CD4-positive, alpha-beta memory T cell (primary cell): ENCODE measurements around the gene STK11IP. TPM values are rescaled to one million over a fixed set of nuclear protein-coding genes. Genes with fewer than 3 reads are reported as not detected.

Source experiments
- CTCF ChIA-PET: fragments of 350-600 bp; sonication (Branson Sonifier 250); formaldehyde crosslinking; loops from one replicate; lab custom pipeline; 2021; ENCODE audit warnings: inconsistent platforms; ENCODE audit not compliant: partially characterized antibody; lab: Charles Lee
- POLR2A ChIA-PET: fragments of 350-600 bp; sonication (Branson Sonifier 250); formaldehyde crosslinking; loops from one replicate; lab custom pipeline; 2021; ENCODE audit not compliant: partially characterized antibody; lab: Charles Lee
- DNase-seq, 5 donors: peaks; one replicate each; pipeline versions ENCODE4 v3.0.0 to v3.0.0-alpha.2; 2020 to 2022; ENCODE audit warnings: mixed read lengths in 1 of 5
- H3K27ac ChIP-seq: one replicate; pipeline ENCODE4 v1.7.0; 2013; ENCODE audit warnings: low read depth, low read length
- H3K27me3 ChIP-seq: 2 replicates; pipeline ENCODE4 v1.7.0; 2013; ENCODE audit warnings: mild to moderate bottlenecking, low read length, moderate library complexity; ENCODE audit not compliant: insufficient read depth
- H3K36me3 ChIP-seq: 2 replicates; pipeline ENCODE4 v1.7.0; 2013; ENCODE audit warnings: mild to moderate bottlenecking, low read length, moderate library complexity; ENCODE audit not compliant: insufficient read depth
- H3K4me1 ChIP-seq: 2 replicates; pipeline ENCODE4 v1.7.0; 2013; ENCODE audit warnings: mild to moderate bottlenecking, low read length, moderate library complexity; ENCODE audit not compliant: insufficient read depth
- H3K4me3 ChIP-seq, 2 donors: one replicate each; pipeline ENCODE4 v1.7.0; 2013; ENCODE audit warnings: low read length in 2 of 2, mild to moderate bottlenecking in 1 of 2
- H3K9me3 ChIP-seq, 2 donors: one replicate each; pipeline ENCODE4 v1.7.0; 2013; ENCODE audit warnings: low read length in 2 of 2, control low read depth in 1 of 2; ENCODE audit not compliant: control insufficient read depth in 1 of 2
- H3K27ac Mint-ChIP-seq, 7 donors: one replicate each; pipeline ENCODE4 v1.8.0; 2020 to 2021; ENCODE audit warnings: mixed read lengths in 7 of 7, mild to moderate bottlenecking in 6 of 7, inconsistent platforms in 3 of 7, moderate library complexity in 3 of 7
- H3K27me3 Mint-ChIP-seq, 2 donors: one replicate each; pipeline ENCODE4 v1.8.0; 2020 to 2021; ENCODE audit warnings: mixed read lengths in 2 of 2
- H3K36me3 Mint-ChIP-seq, 2 donors: one replicate each; pipeline ENCODE4 v1.8.0; 2020 to 2021; ENCODE audit warnings: mixed read lengths in 2 of 2, inconsistent platforms in 1 of 2, mild to moderate bottlenecking in 1 of 2
- H3K4me1 Mint-ChIP-seq, 4 donors: one replicate each; pipeline ENCODE4 v1.8.0; 2020 to 2021; ENCODE audit warnings: mixed read lengths in 4 of 4, mild to moderate bottlenecking in 1 of 4
- H3K4me3 Mint-ChIP-seq, 8 donors: one replicate each; pipeline ENCODE4 v1.8.0; 2020 to 2021; ENCODE audit warnings: mixed read lengths in 8 of 8, mild to moderate bottlenecking in 7 of 8, moderate library complexity in 6 of 8, inconsistent platforms in 3 of 8
- H3K9me3 Mint-ChIP-seq, 8 donors: one replicate each; pipeline ENCODE4 v1.8.0; 2020 to 2021; ENCODE audit warnings: mixed read lengths in 8 of 8, mild to moderate bottlenecking in 5 of 8, inconsistent platforms in 3 of 8, moderate library complexity in 1 of 8
- intact Hi-C: fragments of 100-400 bp; cut with micrococcal nuclease; formaldehyde crosslinking; loops from one replicate; pipeline ENCODE4 v1.15.1; 2023
- polyA plus RNA-seq, 2 donors: library from polyadenylated mRNA; unstranded; fragments of 300-500 nt; fragmentation: Illumina TruSeq; gene quantifications; one replicate each; pipeline ENCODE4 v1.2.3, GENCODE V29; 2021
- total RNA-seq, 2 experiments: library from RNA; stranded (reverse); gene quantifications; one replicate each; pipeline ENCODE4 v1.2.3, GENCODE V29; 2021

Gene STK11IP
- total and polyA plus RNA-seq, 4 experiments from 2014 or later: 8.3 to 50.2 (median 29.3) TPM

DNA sequence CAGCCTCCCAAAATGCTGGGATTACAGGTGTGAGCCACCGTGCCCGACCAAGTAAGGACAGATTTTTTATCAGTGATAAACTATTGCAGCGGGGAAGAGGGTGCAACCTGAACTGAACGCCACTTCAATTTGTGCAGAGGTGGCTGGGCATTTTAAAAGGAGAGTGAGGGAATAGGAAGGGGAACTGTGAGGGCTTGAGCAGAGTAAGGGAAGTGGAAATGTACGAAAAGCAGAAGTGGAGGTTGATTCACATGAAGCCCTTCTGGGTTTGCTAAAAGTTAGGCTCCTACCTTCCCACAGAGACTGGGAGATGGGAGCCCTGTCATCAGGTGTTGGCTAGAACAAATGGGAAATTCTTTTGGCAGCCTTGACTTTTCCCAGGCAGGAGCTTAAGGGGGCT is 6.1 kb downstream of the STK11IP start:
- no peak for DNase-seq
- Histone ChIP-seq H3K36me3 (peaks cover 29% of the 10 kb centered on the region), H3K4me1 (peaks cover 1% of the 10 kb centered on the region), H3K9me3 (no peaks in the 10 kb centered on the region), H3K27ac (no peak overlapping the region), H3K4me3 (no peak overlapping the region), H3K27me3 (no peaks in the 10 kb centered on the region)
- peaks cover 55% of the 10 kb centered on the region in 2 donors for H3K36me3 Mint-ChIP-seq
- peaks cover 1 to 10% (median 5%) of the 10 kb centered on the region in 4 donors for H3K4me1 Mint-ChIP-seq
- H3K9me3 Mint-ChIP-seq: no peaks in the 10 kb centered on the region
- intact Hi-C loops: no loop called here
- H3K27me3 Mint-ChIP-seq: no peaks in the 10 kb centered on the region
- POLR2A ChIA-PET: no interaction called here
- H3K27ac Mint-ChIP-seq: peak overlapping the region in 1 of 7 donors; percentile 54
- CTCF ChIA-PET: interaction anchor here (1.1 kb wide), 1 partner anchor 63 kb away, joined by 3 read pairs; no protein-coding TSS in a partner anchor
- H3K4me3 Mint-ChIP-seq: no peak overlapping the region

DNA sequence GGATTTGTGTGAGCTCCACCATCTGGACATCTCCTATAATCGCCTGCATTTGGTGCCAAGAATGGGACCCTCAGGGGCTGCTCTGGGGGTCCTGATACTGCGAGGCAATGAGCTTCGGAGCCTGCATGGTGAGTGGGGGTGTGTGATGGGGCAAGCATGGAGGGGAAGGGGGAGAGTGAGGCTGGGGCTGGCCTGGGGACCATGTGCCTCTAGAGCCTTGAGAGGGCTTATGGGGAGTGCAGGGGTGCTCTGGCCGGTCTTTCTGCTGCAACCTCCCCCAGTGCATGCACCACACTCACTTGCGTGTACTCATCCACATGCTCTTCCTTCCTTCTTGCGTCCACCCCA is 7.9 kb downstream of the STK11IP start:
- H3K4me1 Mint-ChIP-seq: peaks cover 0 to 3% (median 0%) of the 10 kb centered on the region in 4 donors
- H3K27me3 Mint-ChIP-seq: no peaks in the 10 kb centered on the region
- Histone ChIP-seq H3K36me3 (peaks cover 29% of the 10 kb centered on the region), H3K27ac (no peak overlapping the region), H3K27me3 (no peaks in the 10 kb centered on the region), H3K4me1 (no peaks in the 10 kb centered on the region), H3K9me3 (no peaks in the 10 kb centered on the region), H3K4me3 (no peak overlapping the region)
- no peak overlapping the region for H3K4me3 Mint-ChIP-seq
- H3K9me3 Mint-ChIP-seq: no peaks in the 10 kb centered on the region
- POLR2A ChIA-PET: no interaction called here
- H3K36me3 Mint-ChIP-seq: peaks cover 62 to 64% of the 10 kb centered on the region in 2 donors
- CTCF ChIA-PET: no interaction called here
- no peak for DNase-seq
- intact Hi-C loops: no loop called here
- no peak overlapping the region for H3K27ac Mint-ChIP-seq

DNA sequence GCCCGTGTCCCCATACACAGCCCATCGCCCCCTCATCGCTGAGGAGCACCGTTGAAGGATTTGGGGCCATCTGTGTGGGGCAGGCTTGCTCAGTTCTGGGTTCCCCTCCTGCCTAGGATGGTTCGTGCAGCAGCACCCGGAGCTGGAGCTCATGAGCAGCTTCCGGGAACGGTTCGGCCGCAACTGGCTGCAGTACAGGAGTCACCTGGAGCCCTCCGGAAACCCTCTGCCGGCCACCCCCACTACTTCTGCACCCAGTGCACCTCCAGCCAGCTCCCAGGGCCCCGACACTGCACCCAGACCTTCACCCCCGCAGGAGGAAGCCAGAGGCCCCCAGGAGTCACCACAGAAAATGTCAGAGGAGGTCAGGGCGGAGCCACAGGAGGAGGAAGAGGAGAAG is 10.3 kb downstream of the STK11IP start:
- Mint-ChIP-seq H3K9me3 (no peaks in the 10 kb centered on the region), H3K27ac (no peak overlapping the region), H3K36me3 (peaks cover 53 to 58% of the 10 kb centered on the region in 2 donors), H3K4me3 (no peak overlapping the region), H3K4me1 (peaks cover 8 to 14% (median 10%) of the 10 kb centered on the region in 4 donors), H3K27me3 (no peaks in the 10 kb centered on the region)
- intact Hi-C loops: no loop called here
- H3K4me3 ChIP-seq: no peak overlapping the region
- ChIA-PET CTCF (no interaction called here), POLR2A (interaction anchor here (0.6 kb wide), 1 partner anchor 702 kb away, joined by 3 read pairs; no protein-coding TSS in a partner anchor)
- H3K36me3 ChIP-seq: peaks cover 23% of the 10 kb centered on the region
- H3K27ac ChIP-seq: no peak overlapping the region
- peaks cover 6% of the 10 kb centered on the region for H3K4me1 ChIP-seq
- no peak for DNase-seq
- no peaks in the 10 kb centered on the region for H3K27me3 ChIP-seq
- H3K9me3 ChIP-seq: no peaks in the 10 kb centered on the region

DNA sequence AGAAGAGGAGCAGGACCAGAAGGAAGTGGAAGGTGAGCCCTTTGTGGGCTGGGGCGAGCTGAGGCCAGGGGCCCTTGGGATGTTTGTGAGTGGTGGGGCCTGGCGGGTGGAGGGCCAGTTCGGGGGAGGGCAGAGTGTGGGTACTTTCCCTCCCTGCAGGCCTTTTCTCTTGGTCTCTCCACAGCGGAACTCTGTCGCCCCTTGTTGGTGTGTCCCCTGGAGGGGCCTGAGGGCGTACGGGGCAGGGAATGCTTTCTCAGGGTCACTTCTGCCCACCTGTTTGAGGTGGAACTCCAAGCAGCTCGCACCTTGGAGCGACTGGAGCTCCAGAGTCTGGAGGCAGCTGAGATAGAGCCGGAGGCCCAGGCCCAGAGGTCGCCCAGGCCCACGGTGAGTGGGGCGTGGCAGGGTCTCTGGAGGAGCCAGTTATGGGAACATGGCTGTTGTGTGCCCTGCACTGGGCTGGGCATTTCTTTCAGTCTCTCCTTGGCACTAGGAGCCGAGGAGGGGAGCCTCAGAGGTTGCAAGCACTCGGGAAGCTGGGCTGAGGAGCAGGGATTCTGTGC is 10.8 kb downstream of the STK11IP start:
- Mint-ChIP-seq H3K36me3 (peaks cover 53 to 57% of the 10 kb centered on the region in 2 donors), H3K27ac (no peak overlapping the region), H3K4me3 (no peak overlapping the region), H3K4me1 (peaks cover 9 to 15% (median 11%) of the 10 kb centered on the region in 4 donors), H3K9me3 (no peaks in the 10 kb centered on the region), H3K27me3 (no peaks in the 10 kb centered on the region)
- no peak for DNase-seq
- POLR2A ChIA-PET: interaction anchor here (0.6 kb wide), 1 partner anchor 702 kb away, joined by 3 read pairs; no protein-coding TSS in a partner anchor
- intact Hi-C loops: no loop called here
- CTCF ChIA-PET: no interaction called here
- H3K9me3 ChIP-seq: no peaks in the 10 kb centered on the region
- H3K27ac ChIP-seq: no peak overlapping the region
- no peak overlapping the region for H3K4me3 ChIP-seq
- H3K27me3 ChIP-seq: no peaks in the 10 kb centered on the region
- peaks cover 23% of the 10 kb centered on the region for H3K36me3 ChIP-seq
- H3K4me1 ChIP-seq: peaks cover 6% of the 10 kb centered on the region

DNA sequence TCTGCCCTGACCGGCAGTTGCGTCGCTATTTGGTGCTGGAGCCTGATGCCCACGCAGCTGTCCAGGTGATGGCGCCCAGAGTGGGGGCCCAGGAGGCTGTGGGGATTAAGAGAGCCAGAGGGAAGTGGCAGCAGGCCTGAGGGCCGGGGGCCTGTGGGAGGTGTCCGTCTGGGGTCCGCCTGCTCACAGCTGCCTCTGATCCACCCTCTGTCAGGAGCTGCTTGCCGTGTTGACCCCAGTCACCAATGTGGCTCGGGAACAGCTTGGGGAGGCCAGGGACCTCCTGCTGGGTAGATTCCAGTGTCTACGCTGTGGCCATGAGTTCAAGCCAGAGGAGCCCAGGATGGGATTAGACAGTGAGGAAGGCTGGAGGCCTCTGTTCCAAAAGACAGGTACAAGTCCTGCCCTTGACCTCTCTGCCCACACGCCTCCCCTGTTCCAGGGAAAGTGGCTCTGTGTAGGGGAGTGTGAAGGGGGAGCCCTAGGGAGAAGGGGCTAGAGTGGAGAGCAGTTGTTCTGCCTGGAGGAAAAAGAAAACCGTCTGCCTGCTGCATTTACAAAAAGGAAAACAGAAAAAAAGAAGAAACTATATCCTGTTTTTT is 11.6 kb downstream of the STK11IP start:
- Mint-ChIP-seq H3K9me3 (no peaks in the 10 kb centered on the region), H3K36me3 (peaks cover 50% of the 10 kb centered on the region in 2 donors), H3K27me3 (no peaks in the 10 kb centered on the region), H3K4me3 (no peak overlapping the region), H3K27ac (no peak overlapping the region), H3K4me1 (peaks cover 9 to 15% (median 11%) of the 10 kb centered on the region in 4 donors)
- ChIA-PET POLR2A (no interaction called here), CTCF (no interaction called here)
- Histone ChIP-seq H3K27me3 (no peaks in the 10 kb centered on the region), H3K9me3 (no peaks in the 10 kb centered on the region), H3K36me3 (peaks cover 23% of the 10 kb centered on the region), H3K4me3 (no peak overlapping the region), H3K4me1 (peaks cover 6% of the 10 kb centered on the region), H3K27ac (no peak overlapping the region)
- intact Hi-C loops: no loop called here
- no peak for DNase-seq

DNA sequence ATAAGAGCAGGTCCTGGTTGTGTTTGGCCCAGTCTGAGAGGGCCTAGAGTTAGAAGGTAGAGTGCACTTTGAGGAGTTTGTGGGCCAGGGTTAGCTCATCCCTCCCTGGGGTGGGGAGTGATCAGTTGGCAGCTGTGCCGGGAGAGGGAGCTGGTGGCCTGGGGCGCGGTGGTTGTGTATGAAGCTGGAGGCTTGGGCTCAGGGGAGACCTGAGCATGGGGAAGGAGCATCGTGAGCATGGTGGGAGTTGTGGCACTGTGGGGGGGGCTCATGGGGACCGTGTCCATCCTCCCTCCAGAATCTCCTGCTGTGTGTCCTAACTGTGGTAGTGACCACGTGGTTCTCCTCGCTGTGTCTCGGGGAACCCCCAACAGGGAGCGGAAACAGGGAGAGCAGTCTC is 13.6 kb downstream of the STK11IP start:
- H3K27me3 Mint-ChIP-seq: no peaks in the 10 kb centered on the region
- H3K27ac ChIP-seq: no peak overlapping the region
- H3K4me1 ChIP-seq: peaks cover 6% of the 10 kb centered on the region
- H3K4me1 Mint-ChIP-seq: peaks cover 9 to 16% (median 12%) of the 10 kb centered on the region in 4 donors
- no peak overlapping the region for H3K4me3 Mint-ChIP-seq
- H3K9me3 ChIP-seq: no peaks in the 10 kb centered on the region
- no peaks in the 10 kb centered on the region for H3K9me3 Mint-ChIP-seq
- H3K36me3 ChIP-seq: peaks cover 12% of the 10 kb centered on the region
- no peak overlapping the region for H3K4me3 ChIP-seq
- no peak overlapping the region for H3K27ac Mint-ChIP-seq
- peaks cover 47 to 50% of the 10 kb centered on the region in 2 donors for H3K36me3 Mint-ChIP-seq
- ChIA-PET POLR2A (no interaction called here), CTCF (interaction anchor here (1.0 kb wide), 1 partner anchor 11 kb away, joined by 3 read pairs; no protein-coding TSS in a partner anchor)
- no peaks in the 10 kb centered on the region for H3K27me3 ChIP-seq
- DNase-seq: no peak
- intact Hi-C loops: no loop called here

DNA sequence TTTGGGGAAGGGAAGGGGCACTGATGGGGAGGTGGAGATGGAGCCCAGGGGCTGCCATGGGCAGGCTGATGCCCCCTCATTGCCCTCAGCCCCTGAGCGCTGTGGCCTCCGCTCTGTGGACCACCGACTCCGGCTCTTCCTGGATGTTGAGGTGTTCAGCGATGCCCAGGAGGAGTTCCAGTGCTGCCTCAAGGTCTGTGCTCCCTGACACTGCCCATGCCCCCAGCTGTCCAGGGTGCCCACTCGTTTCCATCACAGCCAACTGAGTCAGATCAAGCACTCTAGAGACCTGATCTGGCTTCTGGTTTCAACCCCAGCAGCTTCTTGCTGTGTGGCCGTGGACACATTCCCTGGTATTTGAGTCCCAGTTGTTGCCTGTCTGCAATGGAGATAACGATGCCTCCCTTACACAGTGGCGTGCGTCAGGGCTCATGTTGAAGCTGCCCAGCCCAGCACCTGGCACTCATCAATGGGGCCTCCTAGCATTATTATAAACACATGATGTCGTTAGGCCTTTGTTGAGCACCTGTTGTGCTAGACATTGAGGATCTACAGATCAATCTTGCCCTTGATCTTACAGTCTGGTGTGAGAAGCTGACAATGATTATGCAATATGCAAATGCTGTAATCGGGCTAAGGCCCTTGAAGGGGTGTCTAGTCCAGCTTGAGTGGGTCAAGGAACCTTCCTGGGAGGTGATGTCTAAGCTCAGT is 14.4 kb downstream of the STK11IP start:
- intact Hi-C loops: no loop called here
- ChIA-PET CTCF (no interaction called here), POLR2A (no interaction called here)
- Mint-ChIP-seq H3K36me3 (peaks cover 40 to 43% of the 10 kb centered on the region in 2 donors), H3K27me3 (no peaks in the 10 kb centered on the region), H3K4me3 (peak overlapping the region in 2 of 8 donors; percentile 1 to 48), H3K27ac (peak overlapping the region in 4 of 7 donors; percentile 2 to 46 (median 4)), H3K4me1 (peaks cover 9 to 16% (median 12%) of the 10 kb centered on the region in 4 donors), H3K9me3 (no peaks in the 10 kb centered on the region)
- no peaks in the 10 kb centered on the region for H3K27me3 ChIP-seq
- H3K36me3 ChIP-seq: peaks cover 7% of the 10 kb centered on the region
- H3K4me3 ChIP-seq: no peak overlapping the region
- no peak overlapping the region for H3K27ac ChIP-seq
- DNase-seq: no peak
- no peaks in the 10 kb centered on the region for H3K9me3 ChIP-seq
- H3K4me1 ChIP-seq: peaks cover 6% of the 10 kb centered on the region
